ENCODE data around the gene SLC5A1.
A peak's percentile ranks its signal among the peaks of the same experiment; 100 is the strongest.
"Not testable (repeated sequence)": the region's sequence is repeated elsewhere in the genome, so short reads cannot be mapped to it uniquely, and the experiment has no call there.

The SLC5A1 gene

GRCh38 chr22:32142600-32142999, 99.5 kb downstream of the SLC5A1 start:
- H3K4me2 ChIP-seq: no peak overlapping the region
- H3K4me1 ChIP-seq: peaks cover 21% of the 10 kb centered on the region
- no peaks in the 10 kb centered on the region for H3K36me3 ChIP-seq
- H3K27ac ChIP-seq: no peak overlapping the region
- no peaks in the 10 kb centered on the region for H4K20me1 ChIP-seq
- no peak overlapping the region for H3K9ac ChIP-seq
- no peaks in the 10 kb centered on the region for H3K27me3 ChIP-seq
- TF ChIP-seq Cebpa-rat (IDR thresholded peaks at IDR 0.05): no peak
- H3K4me3 ChIP-seq: no peak overlapping the region
- H3K9me3 ChIP-seq: peaks cover 8% of the 10 kb centered on the region

DNA sequence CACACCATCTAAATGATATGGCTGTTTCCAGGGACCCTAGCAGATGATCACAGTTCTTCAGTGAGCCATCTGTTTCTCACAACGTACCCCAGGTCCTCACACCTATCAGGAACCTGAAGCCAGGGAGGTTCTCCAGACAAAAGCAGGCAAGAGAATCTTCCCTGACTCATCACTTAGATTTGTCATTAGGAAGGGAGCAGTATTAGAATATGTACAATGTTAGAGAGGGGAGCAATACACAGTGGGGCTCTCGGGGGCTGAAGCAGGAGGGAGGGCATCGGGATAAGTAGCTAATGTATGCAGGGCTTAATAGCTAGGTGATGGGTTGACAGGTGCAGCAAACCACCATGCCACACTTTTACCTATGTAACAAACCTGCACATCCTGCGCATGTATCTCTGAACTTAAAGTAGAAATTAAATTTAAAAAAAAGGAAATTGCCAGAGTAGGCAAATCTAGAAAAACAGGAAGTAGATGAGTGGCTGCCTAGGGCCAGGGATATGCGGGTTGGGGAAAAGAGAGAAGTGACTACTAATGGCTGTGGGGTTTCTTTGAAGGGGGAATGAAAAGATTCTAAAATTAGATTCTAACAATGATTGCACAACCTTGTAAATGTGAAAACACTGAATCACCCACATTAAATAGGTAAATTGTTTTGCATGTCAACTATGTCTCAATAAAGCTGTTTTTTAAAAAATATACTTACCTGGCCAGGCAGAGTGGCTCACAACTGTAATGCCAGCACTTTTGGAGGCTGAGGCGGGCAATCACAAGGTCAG, 101.6 kb downstream of the SLC5A1 start:
- H3K4me2 ChIP-seq: no peak overlapping the region
- H4K20me1 ChIP-seq: no peaks in the 10 kb centered on the region
- no peak overlapping the region for H3K4me3 ChIP-seq
- no peak overlapping the region for H3K9ac ChIP-seq
- H3K27me3 ChIP-seq: no peaks in the 10 kb centered on the region
- H3K36me3 ChIP-seq: no peaks in the 10 kb centered on the region
- peaks cover 8% of the 10 kb centered on the region for H3K9me3 ChIP-seq
- peak; percentile 58; the same call in 1 of the 2 replicates for TF ChIP-seq Cebpa-rat (IDR thresholded peaks at IDR 0.05)
- H3K4me1 ChIP-seq: peaks cover 13% of the 10 kb centered on the region
- H3K27ac ChIP-seq: no peak overlapping the region

DNA sequence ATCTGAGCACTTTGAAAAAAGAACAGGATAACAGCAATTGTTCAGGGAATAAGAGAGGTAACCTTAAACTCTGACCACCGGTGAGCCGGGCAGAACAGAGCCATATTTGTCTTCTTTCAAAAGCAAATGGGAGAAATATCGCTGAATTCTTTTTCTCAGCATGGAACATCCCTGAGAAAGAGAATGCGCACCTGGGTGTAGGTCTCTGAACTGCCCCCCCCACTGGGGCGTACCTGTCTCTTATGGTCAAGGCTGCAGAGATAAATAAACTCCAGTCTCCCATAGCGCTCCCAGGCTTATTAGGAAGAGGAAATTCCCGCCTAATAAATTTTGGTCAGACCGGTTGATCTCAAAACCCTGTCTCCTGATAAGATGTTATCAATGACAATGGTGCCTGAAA, 104.1 kb downstream of the SLC5A1 start:
- not testable (repeated sequence) for H3K4me3 ChIP-seq, H3K9me3 ChIP-seq, H3K27ac ChIP-seq, H4K20me1 ChIP-seq, H3K36me3 ChIP-seq, H3K4me2 ChIP-seq, H3K27me3 ChIP-seq, H3K9ac ChIP-seq
- H3K4me1 ChIP-seq: peaks cover 13% of the 10 kb centered on the region

GRCh38 chr22:32148372-32148771, 105.3 kb downstream of the SLC5A1 start:
- H3K27me3 ChIP-seq, H3K36me3 ChIP-seq, H3K4me3 ChIP-seq, H3K9ac ChIP-seq, H3K4me1 ChIP-seq, H3K27ac ChIP-seq, H3K4me2 ChIP-seq, H3K9me3 ChIP-seq, H4K20me1 ChIP-seq: not testable (repeated sequence)

- H3K9me3 ChIP-seq, H3K4me2 ChIP-seq, H3K9ac ChIP-seq, H4K20me1 ChIP-seq, H3K4me1 ChIP-seq, H3K4me3 ChIP-seq, H3K36me3 ChIP-seq, H3K27me3 ChIP-seq, H3K27ac ChIP-seq: not testable (repeated sequence)
Observed at GRCh38 chr22:32150647-32151046, 107.6 kb downstream of the SLC5A1 start.

DNA sequence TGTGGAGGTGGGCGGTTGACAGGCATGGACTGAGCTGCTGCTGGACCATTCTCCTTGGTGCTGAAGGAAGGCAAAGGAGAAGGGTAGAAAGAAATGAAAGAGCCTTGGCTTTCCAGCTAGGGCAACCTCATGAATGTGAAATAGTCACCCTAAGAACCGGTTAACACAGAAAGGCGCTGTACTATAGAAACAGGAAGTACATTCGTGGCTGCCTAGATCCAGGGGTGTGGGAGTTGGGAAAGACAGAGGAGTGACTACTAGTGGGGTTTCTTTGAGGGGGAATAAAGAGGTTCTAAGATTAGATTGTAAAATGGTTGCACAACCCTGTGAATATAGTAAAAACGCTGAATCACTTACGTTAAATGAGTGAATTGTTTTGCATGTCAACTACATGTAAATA, 108.6 kb downstream of the SLC5A1 start:
- not testable (repeated sequence) for H3K9ac ChIP-seq, H3K27ac ChIP-seq, H3K4me1 ChIP-seq, H3K9me3 ChIP-seq, H4K20me1 ChIP-seq, H3K4me2 ChIP-seq, H3K27me3 ChIP-seq, H3K4me3 ChIP-seq, H3K36me3 ChIP-seq

GRCh38 chr22:32154727-32155126, 111.7 kb downstream of the SLC5A1 start:
- not testable (repeated sequence) for H3K9ac ChIP-seq, H3K9me3 ChIP-seq, H3K27me3 ChIP-seq, H3K4me3 ChIP-seq, H4K20me1 ChIP-seq, H3K27ac ChIP-seq, H3K4me1 ChIP-seq, H3K4me2 ChIP-seq, H3K36me3 ChIP-seq

DNA sequence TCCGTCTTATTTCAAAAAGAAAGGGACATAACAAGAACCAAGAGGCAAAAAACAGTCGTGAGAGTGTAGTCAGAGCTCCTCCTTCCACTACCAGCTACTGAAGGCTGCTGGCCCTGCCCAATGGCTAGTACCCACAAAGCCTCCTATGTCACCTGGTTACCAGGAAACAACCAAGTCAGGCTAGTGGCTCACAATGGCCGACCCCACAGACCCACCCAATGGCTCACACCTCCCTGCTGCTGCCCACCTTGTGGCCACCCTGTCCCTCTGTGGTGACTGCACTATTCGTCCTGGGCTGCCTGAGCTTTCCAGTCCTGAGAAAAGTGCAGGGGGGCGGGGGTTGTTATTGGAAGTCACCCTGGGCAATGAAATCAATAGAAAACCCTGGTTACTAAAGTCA, 114.6 kb downstream of the SLC5A1 start:
- not testable (repeated sequence) for H3K4me3 ChIP-seq, H3K27ac ChIP-seq, H3K36me3 ChIP-seq, H3K27me3 ChIP-seq, H4K20me1 ChIP-seq, H3K4me1 ChIP-seq, H3K4me2 ChIP-seq, H3K9ac ChIP-seq, H3K9me3 ChIP-seq

DNA sequence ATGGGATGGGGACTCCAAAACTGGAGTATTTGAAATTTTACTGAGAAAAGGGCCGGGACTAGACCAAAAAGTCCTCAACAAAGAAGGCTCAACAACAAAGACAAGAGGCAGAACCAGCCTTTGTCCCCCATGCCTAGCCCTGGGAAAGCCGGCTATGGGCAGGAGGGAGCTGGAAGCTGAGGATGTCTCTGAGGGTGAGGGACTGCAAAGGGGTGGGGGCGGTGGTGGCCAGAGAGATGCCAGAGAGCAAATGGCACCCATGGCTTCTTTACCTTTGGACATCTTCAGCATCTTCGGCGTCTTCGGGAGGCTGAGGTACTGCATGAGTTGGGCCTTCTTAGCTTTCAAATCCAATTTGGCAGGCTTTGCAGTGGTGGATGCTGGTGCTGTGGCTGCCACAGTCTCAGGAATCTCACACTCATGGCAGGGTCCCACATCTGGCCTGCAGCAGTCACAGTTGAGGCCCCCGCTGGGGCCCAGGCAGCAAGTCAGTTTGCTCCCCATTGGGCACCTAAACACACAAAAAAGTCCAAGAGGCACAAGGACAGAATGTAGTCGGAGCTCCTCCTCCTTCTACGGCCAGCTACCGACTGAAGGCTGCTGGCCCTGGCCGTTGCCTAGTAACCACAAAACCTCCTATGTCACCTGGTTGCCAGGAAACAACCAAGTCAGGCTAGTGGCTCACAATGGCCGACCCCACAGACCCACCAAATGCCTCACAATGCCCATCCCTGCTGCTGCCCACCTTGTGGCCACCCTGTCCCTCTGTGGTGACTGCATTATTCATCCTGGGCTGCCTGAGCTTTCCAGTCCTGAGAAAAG, 115.9 kb downstream of the SLC5A1 start, which contains the start of gene C22orf42:
Gene C22orf42 (minus strand): TSS at position 592 of the 822 bp plus-strand sequence. CDS start 88 bp downstream, at position 504.
- no peak for TF ChIP-seq Cebpa-rat (IDR thresholded peaks at IDR 0.05)
- H3K27me3 ChIP-seq: no peaks in the 10 kb centered on the region

DNA sequence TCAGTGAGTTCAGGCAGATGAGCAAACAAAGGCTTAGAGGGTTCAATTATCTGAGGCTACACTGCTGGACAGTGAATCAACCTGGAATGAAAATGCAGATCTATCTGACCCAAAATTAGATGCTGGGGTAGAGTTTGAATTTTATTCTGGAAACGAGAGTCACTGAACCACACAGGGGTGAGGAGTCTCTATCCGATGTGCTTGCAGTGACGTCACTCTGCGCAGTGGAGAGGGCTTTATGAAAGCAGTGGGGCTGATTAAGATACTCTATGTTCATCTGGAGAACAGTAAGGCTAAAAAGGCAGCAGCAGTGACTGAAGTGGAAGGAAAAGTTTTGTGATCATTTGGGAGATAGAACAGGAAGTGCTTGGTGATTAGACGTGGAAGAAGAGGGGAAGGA, 117.3 kb downstream of the SLC5A1 start:
- not testable (repeated sequence) for H3K9ac ChIP-seq, H4K20me1 ChIP-seq, H3K4me2 ChIP-seq, H3K4me1 ChIP-seq, H3K9me3 ChIP-seq, H3K27ac ChIP-seq, H3K36me3 ChIP-seq, H3K4me3 ChIP-seq, H3K27me3 ChIP-seq

More for the DNA sequence above, 115.9 kb downstream of the SLC5A1 start, which contains the start of gene C22orf42:
- H3K9me3 ChIP-seq: no peaks in the 10 kb centered on the region
- H3K4me2 ChIP-seq: no peak within 1 kb of the TSS
- H3K36me3 ChIP-seq: no peaks in the 10 kb centered on the region
- H3K27ac ChIP-seq: no peak within 1 kb of the TSS
- H3K4me1 ChIP-seq: no peaks in the 10 kb centered on the region
- H4K20me1 ChIP-seq: no peaks in the 10 kb centered on the region
- H3K9ac ChIP-seq: no peak within 1 kb of the TSS
- H3K4me3 ChIP-seq: no peak within 1 kb of the TSS

Measured in BLaER1 (cell line).